Endothelial cell of umbilical vein (primary cell): ENCODE measurements around the gene DNM2. TPM values are rescaled to one million over a fixed set of nuclear protein-coding genes. Genes with fewer than 3 reads are reported as not detected.

Source experiments
- BruUV-seq: library from RNA; stranded (reverse); fragments of 400-500 nt; replicated peaks from 2 replicates; lab custom pipeline; 2021; lab: Mats Ljungman, UMichigan
- CTCF ChIA-PET: fragments of 300-600, 350-600 bp; sonication (Branson Sonifier 250); formaldehyde crosslinking; loops from one replicate; lab custom pipeline; 2021; ENCODE audit warnings: antibody characterized with exemption, inconsistent platforms; lab: Charles Lee
- POLR2A ChIA-PET: fragments of 300-600, 350-600 bp; sonication (Branson Sonifier 250); formaldehyde crosslinking; loops from one replicate; lab custom pipeline; 2021; ENCODE audit warnings: antibody characterized with exemption, inconsistent platforms; lab: Charles Lee
- DNase-seq: peaks from one replicate; pipeline ENCODE4 v3.0.0-alpha.2; 2011; ENCODE audit warnings: low read depth, low spot score
- FAIRE-seq: peaks from 2 replicates; lab custom pipeline; 2011; peaks lifted over from hg19 to GRCh38; lab: Jason Lieb, UNC
- H2AFZ ChIP-seq: 2 replicates; pipeline ENCODE4 v1.6.0; 2012; ENCODE audit warnings: low read depth, low read length, control low read depth, inconsistent platforms
- H3K27ac ChIP-seq: 2 replicates; pipeline ENCODE4 v1.5.1; 2011; ENCODE audit warnings: low read depth, mild to moderate bottlenecking, control low read depth, low read length, moderate library complexity; ENCODE audit not compliant: insufficient read depth
- H3K27me3 ChIP-seq, 2 experiments: 2 replicates each; pipeline versions ENCODE4 v1.6.0 to v1.6.1; 2011; ENCODE audit warnings: low read length in 2 of 2, mixed read lengths in 1 of 2; ENCODE audit not compliant: control insufficient read depth in 2 of 2, insufficient read depth in 2 of 2
- H3K36me3 ChIP-seq, 2 experiments: 2 replicates in 1 of 2; 3 replicates in 1 of 2; pipeline ENCODE4 v1.5.1; 2011; ENCODE audit warnings: low read length in 2 of 2, mild to moderate bottlenecking in 1 of 2, moderate library complexity in 1 of 2; ENCODE audit not compliant: control insufficient read depth in 2 of 2, insufficient read depth in 2 of 2; ENCODE audit errors: extremely low read depth in 1 of 2
- H3K4me1 ChIP-seq: 3 replicates; pipeline ENCODE4 v1.5.1; 2011; ENCODE audit warnings: mild to moderate bottlenecking, low read length; ENCODE audit not compliant: control insufficient read depth, insufficient read depth; ENCODE audit errors: extremely low read depth
- H3K4me2 ChIP-seq: 2 replicates; pipeline ENCODE4 v1.6.1; 2011; ENCODE audit warnings: low read length, control low read depth, mixed read lengths; ENCODE audit not compliant: insufficient read depth
- H3K4me3 ChIP-seq, 3 experiments: fragments of 200-600 bp in 1 of 3; sonication (generic), shearing (Covaris generic) in 1 of 3; replicated peaks in 1 of 3; 2 replicates each; pipeline ENCODE4 v1.5.1; 2011 to 2016; ENCODE audit warnings: control low read depth in 3 of 3, low read length in 3 of 3, mild to moderate bottlenecking in 2 of 3, inconsistent platforms in 1 of 3, low read depth in 1 of 3, moderate library complexity in 1 of 3; ENCODE audit not compliant: insufficient read depth in 1 of 3
- H3K79me2 ChIP-seq: 2 replicates; pipeline ENCODE4 v1.6.0; 2012; ENCODE audit warnings: low read length, inconsistent platforms; ENCODE audit not compliant: control insufficient read depth, insufficient read depth
- H3K9ac ChIP-seq: replicated peaks from 2 replicates; pipeline ENCODE3; 2011; ENCODE audit warnings: low read length, control low read depth; ENCODE audit not compliant: insufficient read depth; ENCODE audit errors: extremely low read depth
- H3K9me1 ChIP-seq: replicated peaks from 3 replicates; pipeline ENCODE4 v1.6.0; 2011; ENCODE audit warnings: mild to moderate bottlenecking, low read length; ENCODE audit not compliant: control insufficient read depth, insufficient read depth; ENCODE audit errors: extremely low read depth
- H3K9me3 ChIP-seq: replicated peaks from 2 replicates; pipeline ENCODE4 v1.5.1; 2012; ENCODE audit warnings: low read length, inconsistent platforms; ENCODE audit not compliant: control insufficient read depth, insufficient read depth
- H4K20me1 ChIP-seq: replicated peaks from 2 replicates; pipeline ENCODE3; 2011; ENCODE audit warnings: mild to moderate bottlenecking, low read length; ENCODE audit not compliant: control insufficient read depth, insufficient read depth; ENCODE audit errors: extremely low read depth
- CTCF ChIP-seq, 2 donors: IDR thresholded peaks; 1 replicate in 1 of 2; 2 replicates in 1 of 2; pipeline ENCODE4 v1.5.1; 2011; ENCODE audit warnings: low read length in 2 of 2, mild to moderate bottlenecking in 2 of 2, moderate library complexity in 2 of 2, control low read depth in 1 of 2, inconsistent platforms in 1 of 2, low read depth in 1 of 2; ENCODE audit not compliant: insufficient read depth in 1 of 2; ENCODE audit errors: extremely low read depth in 1 of 2
- EZH2 ChIP-seq: IDR thresholded peaks from 2 replicates; pipeline ENCODE4 v1.6.1; 2012; ENCODE audit warnings: borderline replicate concordance, low read depth, mild to moderate bottlenecking, moderate library complexity, low read length, inconsistent platforms; ENCODE audit not compliant: severe bottlenecking
- FOS ChIP-seq: IDR thresholded peaks from 2 replicates; pipeline ENCODE4 v1.6.1; 2011; ENCODE audit warnings: mild to moderate bottlenecking, low read length, moderate library complexity, borderline replicate concordance; ENCODE audit not compliant: insufficient read depth
- GATA2 ChIP-seq: IDR thresholded peaks from 2 replicates; pipeline ENCODE4 v1.7.0; 2011; ENCODE audit warnings: low read depth, mild to moderate bottlenecking, moderate library complexity, mixed read lengths, low read length; ENCODE audit not compliant: insufficient read length, insufficient read depth
- JUN ChIP-seq: IDR thresholded peaks from 2 replicates; pipeline ENCODE4 v1.6.1; 2011; ENCODE audit warnings: borderline replicate concordance, low read depth; ENCODE audit not compliant: insufficient read length, insufficient read depth
- MYC ChIP-seq: IDR thresholded peaks from one replicate; pipeline ENCODE4 v1.6.1; 2011; ENCODE audit warnings: mild to moderate bottlenecking, low read depth, low read length
- POLR2A ChIP-seq: IDR thresholded peaks from 2 replicates; pipeline ENCODE4 v1.6.1; 2012; ENCODE audit warnings: low read depth, mild to moderate bottlenecking, control low read depth, low read length
- POLR2AphosphoS5 ChIP-seq: IDR thresholded peaks from 2 replicates; pipeline ENCODE4 v1.6.1; 2012; ENCODE audit warnings: low read depth, mild to moderate bottlenecking, control low read depth, low read length, moderate library complexity; ENCODE audit not compliant: insufficient read depth
- dilution Hi-C: fragments of 300-500 bp; cut with MboI; formaldehyde crosslinking; loops from one replicate; pipeline ENCODE4 v1.15.0; 2019; ENCODE audit warnings: low sequenced_read_pairs; ENCODE audit not compliant: extremely low pct_ligation_motif_present
- intact Hi-C: fragments of 100-400 bp; cut with micrococcal nuclease; formaldehyde crosslinking; loops from one replicate; pipeline ENCODE4 v1.10.0; 2022
- polyA plus RNA-seq, 4 experiments: library from polyadenylated mRNA; depleted of rRNA in 3 of 4; stranded (reverse) in 3 of 4; unstranded in 1 of 4; fragments of >200 nt; gene quantifications; 2 replicates each; pipeline versions ENCODE4 v1.2.1 to v1.2.3, GENCODE V29; 2011 to 2012; ENCODE audit warnings: missing spikeins in 1 of 4
- total RNA-seq: library from RNA; stranded (reverse); gene quantifications from 2 replicates; pipeline ENCODE4 v1.2.3, GENCODE V29; 2021
- TF ChIP-seq, protein P1 (sequence below): IDR thresholded peaks from 2 replicates; pipeline ENCODE4 v1.6.1; 2011; ENCODE audit not compliant: insufficient read depth, insufficient read length

DNM2 gene
- total and polyA plus RNA-seq, 2 donors (not counting 3 experiments of a cell fraction or from before 2014, with no cell fraction given): 81.8 to 175 TPM

GRCh38 chr19:10788146-10788545 is 70.3 kb downstream of the DNM2 start:
- H3K4me1 ChIP-seq: no peaks in the 10 kb centered on the region
- DNase-seq (no peak), FAIRE-seq (no peak)
- ChIA-PET CTCF (interaction anchor here (1.0 kb wide), 1 partner anchor 70 kb away, joined by 4 read pairs; the partner anchor contains the start of gene DNM2), POLR2A (interaction anchor here (0.6 kb wide), 1 partner anchor 64 kb away, joined by 3 read pairs; no protein-coding TSS in a partner anchor)
- H3K27me3 ChIP-seq: no peaks in the 10 kb centered on the region
- intact Hi-C loops: no loop called here
- H3K36me3 ChIP-seq: peaks cover 6 to 40% of the 10 kb centered on the region in 2 experiments
- no peak overlapping the region for H2AFZ ChIP-seq
- no peak overlapping the region for H3K4me2 ChIP-seq
- dilution Hi-C loops: no loop called here
- BruUV-seq: no TSS peak
- H4K20me1 ChIP-seq: no peaks in the 10 kb centered on the region
- H3K4me3 ChIP-seq: no peak overlapping the region
- no peak overlapping the region for H3K9ac ChIP-seq
- no peak for TF ChIP-seq EZH2
- TF ChIP-seq POLR2A: no peak
- no peak for TF ChIP-seq MYC
- no peak for TF ChIP-seq GATA2
- TF ChIP-seq, protein P1, sequence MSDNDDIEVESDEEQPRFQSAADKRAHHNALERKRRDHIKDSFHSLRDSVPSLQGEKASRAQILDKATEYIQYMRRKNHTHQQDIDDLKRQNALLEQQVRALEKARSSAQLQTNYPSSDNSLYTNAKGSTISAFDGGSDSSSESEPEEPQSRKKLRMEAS: no peak
- TF ChIP-seq CTCF (IDR thresholded peaks at IDR 0.05; ENCODE audit: extremely low read depth in 1 of 2, insufficient read depth in 1 of 2, low read depth in 1 of 2, low read length in 2 of 2): no peak
- no peak for TF ChIP-seq FOS
- no peak for TF ChIP-seq POLR2AphosphoS5
- TF ChIP-seq JUN: no peak
- no peaks in the 10 kb centered on the region for H3K9me3 ChIP-seq
- H3K27ac ChIP-seq: no peak overlapping the region
- H3K9me1 ChIP-seq: no peaks in the 10 kb centered on the region
- no peaks in the 10 kb centered on the region for H3K79me2 ChIP-seq
